Thymus (tissue), 11 donors: ENCODE data around the gene METTL16. TPM values are rescaled to one million over a fixed set of nuclear protein-coding genes. Genes with fewer than 3 reads are reported as not detected.

Experiments
- DNase-seq, 9 donors: peaks; one replicate each; pipeline ENCODE4 v3.0.0-alpha.2; 2013; ENCODE audit warnings: low spot score in 9 of 9, low read depth in 6 of 9, missing footprints in 1 of 9
- H3K27ac ChIP-seq, 2 donors: one replicate each; pipeline ENCODE4 v1.5.1; 2013; ENCODE audit warnings: control low read depth in 1 of 2, low read depth in 1 of 2, low read length in 1 of 2, mild to moderate bottlenecking in 1 of 2, moderate library complexity in 1 of 2
- H3K27me3 ChIP-seq, 2 donors: one replicate each; pipeline ENCODE4 v1.5.1; 2013; ENCODE audit warnings: low read length in 1 of 2; ENCODE audit not compliant: control insufficient read depth in 2 of 2, insufficient read depth in 1 of 2
- H3K36me3 ChIP-seq, 2 donors: one replicate each; pipeline ENCODE4 v1.5.1; 2013; ENCODE audit warnings: low read length in 1 of 2, mild to moderate bottlenecking in 1 of 2, moderate library complexity in 1 of 2; ENCODE audit not compliant: control insufficient read depth in 2 of 2, insufficient read depth in 2 of 2
- H3K4me1 ChIP-seq, 2 donors: one replicate each; pipeline ENCODE4 v1.5.1; 2013; ENCODE audit warnings: low read length in 2 of 2; ENCODE audit not compliant: control insufficient read depth in 2 of 2, insufficient read depth in 2 of 2
- H3K4me3 ChIP-seq, 2 donors: one replicate each; pipeline ENCODE4 v1.5.1; 2013; ENCODE audit warnings: low read length in 2 of 2, control low read depth in 1 of 2, mild to moderate bottlenecking in 1 of 2
- H3K9me3 ChIP-seq, 2 donors: one replicate each; pipeline ENCODE4 v1.5.1; 2013; ENCODE audit warnings: low read length in 1 of 2, mild to moderate bottlenecking in 1 of 2; ENCODE audit not compliant: control insufficient read depth in 2 of 2, insufficient read depth in 1 of 2
- WGBS: extraction: QIAGEN DNeasy Blood & Tissue Kit; methylation state at CpG from one replicate; pipeline ENCODE4 v1.1.7; 2013; 5-methylcytosine and 5-hydroxymethylcytosine counted together
- polyA plus RNA-seq: library from polyadenylated mRNA; stranded (reverse); fragments of 200-250 nt; gene quantifications from one replicate; pipeline ENCODE4 v1.2.3, GENCODE V29; 2013
- total RNA-seq: library from RNA; stranded (reverse); fragments of 120-200 nt; gene quantifications from one replicate; pipeline ENCODE4 v1.2.4, GENCODE V29; 2013
- donor health status: healthy.

Gene METTL16
- total and polyA plus RNA-seq, 2 donors, result 19.2 to 37.1 TPM

DNA sequence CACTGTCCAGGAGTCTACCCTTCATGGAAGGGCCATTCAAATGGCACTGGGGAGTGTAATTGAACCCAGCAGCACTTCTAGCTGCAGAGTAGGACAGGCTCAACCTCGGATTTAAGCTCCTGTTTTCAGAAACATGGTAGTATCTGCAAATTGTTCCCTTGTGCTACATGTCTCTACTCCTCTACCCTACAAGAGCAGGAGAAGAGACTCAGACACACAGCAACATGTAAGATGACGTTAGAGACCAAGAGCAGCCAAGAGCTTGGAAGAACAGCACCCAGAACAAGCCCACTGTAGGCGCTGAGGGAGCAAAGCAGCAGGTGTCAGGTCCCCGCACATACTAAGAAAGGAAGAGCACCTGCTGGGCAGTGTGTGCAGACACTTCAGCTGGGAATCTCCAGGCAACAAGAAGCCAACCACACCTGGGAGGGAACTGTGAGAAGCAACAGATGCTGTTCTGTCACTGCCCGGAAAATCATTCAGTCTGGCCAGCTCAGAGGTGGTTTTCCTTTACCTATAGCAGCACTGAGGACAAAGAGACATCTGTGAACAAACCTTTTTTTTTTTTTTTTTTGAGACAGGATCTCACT, 75.3 kb downstream of the METTL16 start:
- 90% methylated on average over 5 of the region's 5 CpGs for WGBS
- H3K36me3 ChIP-seq, result peaks cover 52 to 59% of the 10 kb centered on the region in 2 donors

DNA sequence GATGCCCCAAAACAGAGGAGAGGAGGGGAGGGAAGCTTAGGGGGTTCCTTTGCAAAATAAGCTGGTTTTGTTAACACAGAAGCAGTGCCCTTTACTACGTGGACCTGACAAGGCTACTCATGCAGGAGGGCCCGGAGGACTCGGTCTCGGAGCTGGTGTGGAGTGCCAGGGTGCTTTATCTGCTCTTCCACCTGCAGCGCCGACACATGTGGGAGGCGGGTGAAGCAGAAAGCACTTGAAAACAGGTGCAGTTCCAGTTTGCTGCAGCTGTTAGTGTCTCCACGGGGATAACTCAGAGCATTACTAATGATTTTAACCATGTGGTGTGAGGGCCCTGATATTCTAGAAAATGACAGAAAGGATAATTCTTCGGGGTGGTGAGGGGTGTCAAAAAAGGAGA, 75.8 kb downstream of the METTL16 start:
- DNase-seq, result peak in 6 of 9 donors; percentile 38 to 78 (median 46)
- H3K9me3 ChIP-seq, result no peaks in the 10 kb centered on the region
- H3K36me3 ChIP-seq, result peaks cover 50 to 55% of the 10 kb centered on the region in 2 donors
- H3K4me1 ChIP-seq, result peaks cover 0 to 26% of the 10 kb centered on the region in 2 donors
- WGBS, result 86% methylated on average over 9 of the region's 9 CpGs
- no peak overlapping the region for H3K4me3 ChIP-seq
- H3K27ac ChIP-seq, result peak overlapping the region in 1 of 2 donors; percentile 18
- no peaks in the 10 kb centered on the region for H3K27me3 ChIP-seq

More for the DNA sequence above, 75.3 kb downstream of the METTL16 start:
- peak in 6 of 9 donors; percentile 29 to 77 (median 49) for DNase-seq
- Histone ChIP-seq H3K27ac (peak overlapping the region in 1 of 2 donors; percentile 18), H3K4me3 (no peak overlapping the region), H3K27me3 (no peaks in the 10 kb centered on the region), H3K9me3 (no peaks in the 10 kb centered on the region), H3K4me1 (peaks cover 0 to 26% of the 10 kb centered on the region in 2 donors)

- WGBS, result 86% methylated on average over 9 of the region's 9 CpGs
- H3K27me3 ChIP-seq, result no peaks in the 10 kb centered on the region
- H3K9me3 ChIP-seq, result no peaks in the 10 kb centered on the region
- DNase-seq, result peak in 2 of 9 donors; percentile 35 to 52
- peaks cover 50 to 55% of the 10 kb centered on the region in 2 donors for H3K36me3 ChIP-seq
- H3K4me1 ChIP-seq, result peaks cover 0 to 26% of the 10 kb centered on the region in 2 donors
- H3K4me3 ChIP-seq, result no peak overlapping the region
- no peak overlapping the region for H3K27ac ChIP-seq
These were observed 76.4 kb downstream of the METTL16 start for GRCh38 chr17:2435181-2435741.

GRCh38 chr17:2433696-2434095, 78.0 kb downstream of the METTL16 start:
- Histone ChIP-seq H3K36me3 (peaks cover 39 to 44% of the 10 kb centered on the region in 2 donors), H3K4me1 (peaks cover 0 to 26% of the 10 kb centered on the region in 2 donors), H3K27me3 (no peaks in the 10 kb centered on the region), H3K4me3 (no peak overlapping the region), H3K9me3 (no peaks in the 10 kb centered on the region), H3K27ac (no peak overlapping the region)
- 94% methylated on average over 11 of the region's 11 CpGs for WGBS
- DNase-seq, result no peak

GRCh38 chr17:2427910-2428309, 83.8 kb downstream of the METTL16 start:
- no peak for DNase-seq
- no peaks in the 10 kb centered on the region for H3K27me3 ChIP-seq
- H3K9me3 ChIP-seq, result no peaks in the 10 kb centered on the region
- WGBS, result 98% methylated on average over 1 of the region's 1 CpG
- H3K4me3 ChIP-seq, result no peak overlapping the region
- no peaks in the 10 kb centered on the region for H3K4me1 ChIP-seq
- H3K27ac ChIP-seq, result no peak overlapping the region
- H3K36me3 ChIP-seq, result peaks cover 10 to 16% of the 10 kb centered on the region in 2 donors

DNA sequence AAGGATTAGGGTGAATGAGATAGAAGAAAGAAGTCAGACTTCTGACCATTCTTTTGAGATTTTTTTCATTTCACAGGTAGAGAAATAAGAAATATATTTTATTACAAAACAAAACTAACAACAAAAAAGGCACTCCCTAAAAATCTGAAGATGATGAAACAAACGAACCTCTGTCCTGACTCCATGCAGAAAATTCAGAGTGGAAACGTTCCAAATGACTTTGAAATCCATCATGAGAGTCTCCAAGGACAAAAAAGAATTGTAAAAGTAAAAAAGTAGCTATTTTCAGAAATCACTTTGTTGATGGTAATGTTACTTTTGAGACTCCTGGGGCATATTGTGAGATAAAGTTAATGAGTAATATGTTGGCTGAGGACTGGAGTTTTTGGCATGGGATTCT, 84.5 kb downstream of the METTL16 start:
- no peak overlapping the region for H3K27ac ChIP-seq
- no peaks in the 10 kb centered on the region for H3K4me1 ChIP-seq
- H3K4me3 ChIP-seq, result no peak overlapping the region
- no peak for DNase-seq
- H3K9me3 ChIP-seq, result no peaks in the 10 kb centered on the region
- WGBS, result 94% methylated on average over 2 of the region's 2 CpGs
- H3K27me3 ChIP-seq, result no peaks in the 10 kb centered on the region
- peaks cover 7 to 12% of the 10 kb centered on the region in 2 donors for H3K36me3 ChIP-seq

GRCh38 chr17:2423271-2423670, 88.4 kb downstream of the METTL16 start:
- WGBS, result 94% methylated on average over 6 of the region's 6 CpGs
- no peaks in the 10 kb centered on the region for H3K27me3 ChIP-seq
- no peak overlapping the region for H3K27ac ChIP-seq
- no peaks in the 10 kb centered on the region for H3K4me1 ChIP-seq
- no peak overlapping the region for H3K4me3 ChIP-seq
- peaks cover 39 to 44% of the 10 kb centered on the region in 2 donors for H3K36me3 ChIP-seq
- no peaks in the 10 kb centered on the region for H3K9me3 ChIP-seq
- DNase-seq, result no peak

GRCh38 chr17:2421315-2422147, 90.2 kb downstream of the METTL16 start:
- Histone ChIP-seq H3K4me3 (no peak overlapping the region), H3K36me3 (peaks cover 39 to 48% of the 10 kb centered on the region in 2 donors), H3K9me3 (no peaks in the 10 kb centered on the region), H3K27me3 (no peaks in the 10 kb centered on the region), H3K27ac (no peak overlapping the region), H3K4me1 (no peaks in the 10 kb centered on the region)
- DNase-seq, result no peak
- WGBS, result 96% methylated on average over 27 of the region's 27 CpGs

- Histone ChIP-seq H3K4me1 (no peaks in the 10 kb centered on the region), H3K9me3 (no peaks in the 10 kb centered on the region), H3K27ac (no peak overlapping the region), H3K27me3 (no peaks in the 10 kb centered on the region), H3K4me3 (no peak overlapping the region), H3K36me3 (peaks cover 39 to 47% of the 10 kb centered on the region in 2 donors)
- WGBS, result 95% methylated on average over 12 of the region's 12 CpGs
- DNase-seq, result no peak
These were observed 91.5 kb downstream of the METTL16 start for GRCh38 chr17:2420176-2420575.
